T-helper 1 cell (primary cell): ENCODE results near the gene AFF1.

Experiments used
- DNase-seq, 5 donors: peaks; one replicate each; pipeline ENCODE4 v3.0.0-alpha.2; 2012 to 2020

AFF1 gene

GRCh38 chr4:86924811-86925210, 10.0 kb upstream of the AFF1 start:
- no peak for DNase-seq

GRCh38 chr4:86926435-86927086, 8.2 kb upstream of the AFF1 start:
- no peak for DNase-seq

- DNase-seq: no peak
These were observed 6.9 kb upstream of the AFF1 start for GRCh38 chr4:86927843-86928395.

- no peak for DNase-seq
These were observed 6.2 kb upstream of the AFF1 start for GRCh38 chr4:86928400-86929255.

- DNase-seq: peak in 2 of 5 donors; percentile 3 to 29
These were observed 552 bp upstream of the AFF1 start for GRCh38 chr4:86934147-86934770.

GRCh38 chr4:86935566-86935852, 698 bp downstream of the AFF1 start:
- peak in 3 of 5 donors; percentile 13 to 36 (median 22) for DNase-seq

- peak; percentile 30 to 84 (median 57) for DNase-seq
These were observed 1.3 kb downstream of the AFF1 start for GRCh38 chr4:86935853-86936733.

- peak in 1 of 5 donors; percentile 50 for DNase-seq
These were observed 4.1 kb downstream of the AFF1 start for GRCh38 chr4:86938771-86939520.

- DNase-seq: peak in 1 of 5 donors; percentile 33
These were observed 5.1 kb downstream of the AFF1 start for GRCh38 chr4:86939729-86940575.

- no peak for DNase-seq
These were observed 6.2 kb downstream of the AFF1 start for GRCh38 chr4:86940920-86941460.

GRCh38 chr4:86942185-86942666, 7.4 kb downstream of the AFF1 start:
- DNase-seq: no peak

- DNase-seq: no peak
These were observed 10.4 kb downstream of the AFF1 start for GRCh38 chr4:86944964-86945781.

- no peak for DNase-seq
These were observed 12.2 kb downstream of the AFF1 start for GRCh38 chr4:86946868-86947500.

GRCh38 chr4:86947501-86948120, 12.8 kb downstream of the AFF1 start:
- no peak for DNase-seq

GRCh38 chr4:86948276-86948675, 13.5 kb downstream of the AFF1 start:
- no peak for DNase-seq

GRCh38 chr4:86950831-86951525, 16.2 kb downstream of the AFF1 start:
- no peak for DNase-seq

- no peak for DNase-seq
These were observed 21.2 kb downstream of the AFF1 start for GRCh38 chr4:86955888-86956451.
